DMS79 treated with DMSO at 0.1 percent for 48 hours (cell line): ENCODE measurements around the gene CSF1.

Source experiments
- DNase-seq: peaks from one replicate; lab custom pipeline; 2025; lab: John Stamatoyannopoulos, UW

Gene CSF1

DNA sequence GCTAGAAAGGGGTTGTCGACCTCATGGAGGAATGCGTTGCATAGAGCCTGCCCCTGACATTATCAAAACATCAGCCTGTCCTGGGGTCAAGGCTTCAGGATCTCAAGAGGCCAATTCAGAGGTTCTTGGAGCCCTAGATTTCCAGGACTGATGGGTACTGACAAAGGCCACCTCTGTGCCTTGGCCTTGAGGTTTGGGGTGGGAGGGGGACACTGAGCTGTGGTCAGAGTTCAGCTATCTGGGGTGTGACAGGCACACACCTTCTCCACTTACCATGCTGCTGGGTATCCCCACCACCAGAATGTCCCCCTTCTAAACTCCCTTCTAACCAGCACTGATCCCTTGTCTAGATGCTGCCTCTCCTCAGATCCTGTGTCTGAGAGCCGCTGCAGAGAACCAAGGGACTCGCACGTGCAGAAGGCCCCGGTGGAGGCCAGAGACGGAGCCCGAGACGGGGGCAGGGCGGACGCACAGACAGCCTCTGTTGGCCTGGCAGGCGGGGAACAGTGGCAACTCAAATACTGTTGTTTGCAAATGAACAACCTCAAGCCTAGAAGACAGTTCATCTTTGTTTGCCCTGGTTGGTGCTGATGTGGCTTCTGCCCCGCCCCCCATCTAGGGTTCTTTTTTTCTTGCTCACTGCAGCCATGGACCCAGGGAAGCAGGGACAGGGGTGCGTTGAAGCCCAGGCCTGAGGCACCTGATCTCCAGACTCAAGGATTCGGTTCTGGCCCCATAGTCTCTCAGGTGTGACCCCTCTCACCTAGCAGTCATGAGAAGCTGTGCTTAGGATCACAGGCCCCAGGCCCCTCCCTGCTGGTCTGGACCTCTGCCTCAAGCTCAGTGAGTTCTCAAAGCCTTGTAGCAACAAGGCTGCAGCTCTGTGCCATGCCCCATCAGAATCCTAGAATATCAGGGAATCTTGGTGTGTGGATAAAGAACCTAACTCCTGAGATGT is 28.1 kb upstream of the CSF1 start:
- no peak for DNase-seq

- DNase-seq, result no peak
These were observed 27.2 kb upstream of the CSF1 start for GRCh38 chr1:109883248-109883955.

DNA sequence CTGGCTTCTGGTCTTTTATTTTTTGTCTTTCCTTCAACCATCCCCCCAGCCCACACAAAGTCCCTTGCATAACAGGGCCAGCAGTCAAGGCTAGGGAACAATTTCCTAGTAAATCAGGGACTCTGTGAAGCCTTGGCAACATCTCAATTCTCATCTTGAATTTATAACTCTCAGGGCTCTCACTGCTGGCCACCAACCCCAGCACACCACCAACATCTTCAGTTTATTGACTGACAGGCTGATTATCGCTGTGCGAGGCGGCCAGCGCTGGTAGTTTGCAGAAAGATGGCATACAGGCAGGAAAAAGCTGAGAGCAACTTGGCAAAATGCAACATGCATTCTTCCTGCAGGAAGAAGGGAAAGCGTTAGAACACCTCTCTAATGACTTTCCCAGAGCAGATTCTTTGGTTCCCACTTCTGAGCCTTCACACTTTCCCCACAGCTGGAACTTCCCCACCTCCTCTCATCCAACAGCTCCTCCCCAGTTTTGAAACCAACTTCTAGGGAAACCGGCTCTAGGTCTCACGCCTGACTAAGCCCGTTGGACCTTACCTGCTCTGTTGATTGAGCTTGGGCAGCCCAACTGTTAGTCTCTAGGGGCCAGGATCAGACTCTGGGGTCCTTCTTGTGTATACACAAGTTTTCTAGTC is 26.3 kb upstream of the CSF1 start:
- no peak for DNase-seq

GRCh38 chr1:109885589-109885988 is 25.1 kb upstream of the CSF1 start:
- peak; percentile 3 for DNase-seq

DNA sequence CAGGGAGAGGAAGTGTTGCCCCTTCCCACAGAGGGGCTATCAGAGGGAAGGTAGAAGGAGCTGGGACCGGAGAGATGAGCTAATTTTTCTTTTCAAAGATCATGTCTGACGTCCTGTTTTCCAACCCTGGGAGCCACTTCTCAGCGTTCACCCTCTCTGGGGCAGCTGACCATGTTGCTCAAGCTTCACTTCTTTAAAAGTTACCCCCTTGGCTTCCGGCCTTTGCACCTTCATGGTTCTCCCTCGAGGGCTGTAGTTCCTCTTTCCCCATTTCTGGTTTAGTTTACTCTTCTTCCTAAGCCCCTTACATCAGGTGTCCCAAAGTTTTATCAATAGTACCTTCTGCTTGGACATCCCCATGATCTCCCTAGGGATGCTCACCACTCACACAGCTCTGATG is 23.8 kb upstream of the CSF1 start:
- DNase-seq, result no peak

GRCh38 chr1:109887271-109887670 is 23.4 kb upstream of the CSF1 start:
- no peak for DNase-seq

GRCh38 chr1:109887884-109888283 is 22.8 kb upstream of the CSF1 start:
- no peak for DNase-seq

- no peak for DNase-seq
These were observed 21.6 kb upstream of the CSF1 start for GRCh38 chr1:109889094-109889493.

GRCh38 chr1:109890115-109890953 is 20.3 kb upstream of the CSF1 start:
- no peak for DNase-seq

DNA sequence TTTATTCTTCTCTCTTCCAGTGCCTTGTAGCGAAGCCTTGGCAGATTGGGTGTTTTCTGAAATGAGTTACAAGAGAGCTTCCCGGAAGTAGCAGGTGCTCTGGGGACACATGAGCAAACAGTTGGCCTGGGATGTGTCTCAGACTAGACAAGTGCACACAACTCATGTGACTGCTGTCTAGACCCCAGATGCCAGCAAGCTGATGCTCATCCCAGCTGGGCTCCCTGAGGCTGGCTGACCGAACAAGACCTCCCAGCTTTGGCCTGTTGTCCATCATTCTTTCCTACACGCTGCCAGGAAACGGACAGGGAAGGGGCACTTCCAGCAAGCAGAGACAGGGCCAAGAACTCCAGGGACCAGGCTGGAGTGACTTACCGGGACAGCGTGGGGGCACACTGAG is 18.7 kb upstream of the CSF1 start:
- DNase-seq, result no peak

- no peak for DNase-seq
These were observed 17.9 kb upstream of the CSF1 start for GRCh38 chr1:109892561-109893368.

DNA sequence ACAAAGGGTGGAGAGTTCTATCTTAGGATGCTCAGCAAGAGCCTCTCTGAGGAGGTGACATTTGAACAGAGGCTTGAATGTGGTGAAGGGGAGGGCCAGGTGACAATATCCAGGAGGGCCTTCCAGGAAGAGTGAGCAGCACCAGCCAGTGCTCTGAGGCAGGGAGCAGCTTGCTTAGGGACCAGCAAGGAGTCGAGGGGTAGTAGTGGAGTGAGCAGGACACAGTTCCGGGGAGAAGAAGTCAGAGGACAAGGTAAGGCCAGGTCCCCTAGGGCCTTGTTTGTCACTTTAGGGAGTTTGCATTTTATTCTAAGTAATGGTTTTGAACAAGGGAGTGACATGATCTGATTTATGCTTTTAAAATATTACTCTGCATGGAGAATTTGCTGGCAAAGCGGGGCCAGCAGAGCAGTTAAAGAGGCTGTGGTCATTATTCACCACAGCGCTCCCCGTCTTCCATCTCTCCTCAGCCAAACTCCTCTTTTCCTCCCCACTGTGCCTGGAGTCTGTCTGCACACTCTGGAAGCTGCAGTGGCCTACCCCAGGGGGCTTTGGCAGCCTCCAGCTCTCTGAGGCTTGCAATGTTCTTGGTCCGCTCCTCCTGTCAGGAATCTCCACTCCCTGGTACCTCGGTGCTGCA is 17.0 kb upstream of the CSF1 start:
- DNase-seq, result no peak

DNA sequence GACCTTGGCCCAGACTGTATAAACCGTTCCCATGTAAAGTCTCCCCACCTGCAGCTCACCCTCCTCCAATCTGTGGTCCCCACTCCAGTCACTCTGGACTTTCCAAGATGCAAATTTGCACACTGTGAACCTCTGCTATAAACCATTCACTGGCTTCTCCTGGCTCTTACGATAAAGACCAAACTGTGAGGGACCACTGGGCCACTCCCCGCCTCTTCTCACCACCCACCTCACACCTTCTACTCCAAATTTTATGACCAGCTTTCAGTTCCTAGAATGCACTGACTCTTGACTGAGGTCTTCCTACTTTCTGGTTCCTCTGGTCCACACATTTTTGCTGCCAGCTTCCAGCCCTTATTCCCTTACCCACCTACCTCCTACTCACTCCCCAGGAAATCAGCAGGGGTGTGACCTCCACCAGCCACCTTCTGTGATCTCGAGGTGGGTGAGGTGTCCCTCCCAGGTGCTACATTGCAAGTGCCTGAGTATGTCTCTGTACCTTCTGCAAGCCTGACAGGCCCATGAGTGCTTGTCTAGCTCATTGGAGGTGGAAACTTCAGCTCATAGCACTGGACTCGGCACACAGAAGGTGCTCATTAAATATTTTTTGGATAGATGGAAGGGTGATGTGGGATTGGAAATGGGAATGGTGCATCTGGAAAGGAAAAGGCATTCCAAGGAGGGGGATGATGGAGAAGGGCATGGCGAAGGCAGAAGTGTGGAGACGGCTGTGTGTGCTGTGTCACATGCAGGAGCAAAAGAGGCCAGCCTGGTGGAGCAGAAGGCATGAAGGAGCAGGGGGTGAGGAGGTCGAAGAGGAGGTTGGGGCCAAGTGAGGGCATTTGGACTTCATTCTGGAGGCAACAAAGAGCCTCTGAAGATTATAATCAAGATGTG is 15.6 kb upstream of the CSF1 start:
- DNase-seq, result no peak

- DNase-seq, result no peak
These were observed 14.7 kb upstream of the CSF1 start for GRCh38 chr1:109895720-109896504.

GRCh38 chr1:109896681-109897080 is 14.0 kb upstream of the CSF1 start:
- no peak for DNase-seq

GRCh38 chr1:109897259-109897955 is 13.2 kb upstream of the CSF1 start:
- no peak for DNase-seq

DNA sequence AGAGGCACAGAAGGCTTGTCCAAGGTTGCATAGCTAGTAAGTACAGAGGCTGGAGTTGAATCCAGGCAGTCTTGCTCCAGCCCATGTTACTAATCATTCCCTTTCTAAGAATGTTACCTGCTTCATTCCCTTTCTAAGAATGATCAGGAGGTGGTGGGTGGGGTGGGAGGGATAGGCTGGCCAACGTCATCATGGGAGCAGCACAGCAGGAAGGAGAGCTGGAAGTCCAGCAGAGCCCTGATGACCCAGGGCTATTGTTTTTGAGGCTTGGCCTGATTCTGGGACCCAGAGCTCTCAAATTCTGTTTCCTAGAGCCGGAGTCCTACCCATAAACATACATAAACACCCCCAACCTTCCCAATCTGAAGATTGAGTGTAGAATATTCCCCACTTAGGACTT is 11.8 kb upstream of the CSF1 start:
- DNase-seq, result no peak

- no peak for DNase-seq
These were observed 9.5 kb upstream of the CSF1 start for GRCh38 chr1:109901141-109901523.
